Upper lobe of left lung (tissue), 4 donors: ENCODE results near the gene BCAS2.

Experiments
- POLR2A ChIP-seq, 4 donors: fragments of 450-650 bp; IDR thresholded peaks; one replicate each; pipeline ENCODE4 v1.5.1; 2016 to 2017; ENCODE audit warnings: antibody characterized with exemption in 4 of 4, mild to moderate bottlenecking in 2 of 4
- POLR2AphosphoS5 ChIP-seq, 2 donors: sonication (generic); formaldehyde crosslinking; IDR thresholded peaks; one replicate each; pipeline ENCODE4 v1.5.1; 2017; ENCODE audit warnings: antibody characterized with exemption in 2 of 2
- TF ChIP-seq, protein P1 (sequence below), 6 experiments: fragments of 450-650 bp in 4 of 6; fragments of 200-600 bp in 2 of 6; sonication (generic) in 2 of 6; IDR thresholded peaks; one replicate each; pipeline ENCODE4 v1.5.1; 2016 to 2019; ENCODE audit warnings: antibody characterized with exemption in 6 of 6

GRCh38 chr1:114547076-114547475 is 34.3 kb downstream of the BCAS2 start:
- TF ChIP-seq, protein P1, sequence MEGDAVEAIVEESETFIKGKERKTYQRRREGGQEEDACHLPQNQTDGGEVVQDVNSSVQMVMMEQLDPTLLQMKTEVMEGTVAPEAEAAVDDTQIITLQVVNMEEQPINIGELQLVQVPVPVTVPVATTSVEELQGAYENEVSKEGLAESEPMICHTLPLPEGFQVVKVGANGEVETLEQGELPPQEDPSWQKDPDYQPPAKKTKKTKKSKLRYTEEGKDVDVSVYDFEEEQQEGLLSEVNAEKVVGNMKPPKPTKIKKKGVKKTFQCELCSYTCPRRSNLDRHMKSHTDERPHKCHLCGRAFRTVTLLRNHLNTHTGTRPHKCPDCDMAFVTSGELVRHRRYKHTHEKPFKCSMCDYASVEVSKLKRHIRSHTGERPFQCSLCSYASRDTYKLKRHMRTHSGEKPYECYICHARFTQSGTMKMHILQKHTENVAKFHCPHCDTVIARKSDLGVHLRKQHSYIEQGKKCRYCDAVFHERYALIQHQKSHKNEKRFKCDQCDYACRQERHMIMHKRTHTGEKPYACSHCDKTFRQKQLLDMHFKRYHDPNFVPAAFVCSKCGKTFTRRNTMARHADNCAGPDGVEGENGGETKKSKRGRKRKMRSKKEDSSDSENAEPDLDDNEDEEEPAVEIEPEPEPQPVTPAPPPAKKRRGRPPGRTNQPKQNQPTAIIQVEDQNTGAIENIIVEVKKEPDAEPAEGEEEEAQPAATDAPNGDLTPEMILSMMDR (IDR thresholded peaks at IDR 0.05), result no peak
- TF ChIP-seq POLR2A (IDR thresholded peaks at IDR 0.05) (no peak), POLR2AphosphoS5 (IDR thresholded peaks at IDR 0.05) (no peak)
